Erythroblast (primary cell): ENCODE results near the gene KIRREL3.
"Not testable (repeated sequence)": the region's sequence is repeated elsewhere in the genome, so short reads cannot be mapped to it uniquely, and the experiment has no call there.

Experiments used
- GATA1 ChIP-seq: IDR thresholded peaks from 2 replicates; pipeline ENCODE4 v1.6.1; 2011; ENCODE audit warnings: low read depth, mild to moderate bottlenecking, control low read depth, low read length, moderate library complexity
- POLR2A ChIP-seq: IDR thresholded peaks from 2 replicates; pipeline ENCODE4 v1.6.1; 2011; ENCODE audit warnings: mild to moderate bottlenecking, low read length

DNA sequence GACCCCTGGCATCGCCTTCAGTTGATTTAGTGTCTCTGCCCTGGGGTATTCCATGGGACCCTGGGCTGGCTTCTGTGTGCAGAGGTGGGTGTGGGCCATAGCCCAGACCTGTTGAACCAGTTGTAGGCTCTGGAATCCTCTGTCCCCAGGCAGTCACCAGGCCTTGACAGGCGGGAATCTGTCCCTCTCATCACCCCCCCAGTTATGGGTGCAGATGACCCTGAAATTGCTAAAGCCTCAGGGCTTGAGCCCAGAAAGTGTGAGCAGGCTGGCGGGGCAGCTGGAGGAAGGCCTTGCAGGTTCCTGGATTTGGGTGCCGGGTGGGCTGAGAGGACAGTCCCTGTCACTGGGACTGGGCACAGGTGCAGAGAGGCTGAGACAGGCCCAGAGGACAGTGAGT lies 617.9 kb downstream of the KIRREL3 start:
- not testable (repeated sequence) for TF ChIP-seq POLR2A, GATA1
